H1 (cell line): ENCODE data around the gene HS3ST5. TPM values are rescaled to one million over a fixed set of nuclear protein-coding genes. Genes with fewer than 3 reads are reported as not detected.

Experiments
- CTCF ChIA-PET: fragments of 300-600 bp; sonication (Branson Sonifier 250); formaldehyde crosslinking; loops from one replicate; lab custom pipeline; 2021; ENCODE audit not compliant: partially characterized antibody; lab: Charles Lee
- POLR2A ChIA-PET: fragments of 300-600 bp; sonication (Branson Sonifier 250); formaldehyde crosslinking; loops from one replicate; lab custom pipeline; 2021; ENCODE audit warnings: inconsistent platforms; ENCODE audit not compliant: partially characterized antibody; lab: Charles Lee
- DNase-seq, 2 experiments: peaks; one replicate each; pipeline versions ENCODE4 v3.0.0 to v3.0.0-alpha.2; 2010 to 2022; ENCODE audit warnings: low spot score in 2 of 2, low read depth in 1 of 2, mixed read lengths in 1 of 2
- FAIRE-seq: peaks from 2 replicates; lab custom pipeline; 2011; peaks lifted over from hg19 to GRCh38; lab: Jason Lieb, UNC
- H2AFZ ChIP-seq: 2 replicates; pipeline ENCODE4 v1.8.1; 2012; ENCODE audit warnings: low read length, inconsistent platforms
- H2AK5ac ChIP-seq: 2 replicates; pipeline ENCODE4 v1.6.1; 2013; ENCODE audit warnings: low read depth, low read length
- H2BK120ac ChIP-seq: replicated peaks from 2 replicates; pipeline ENCODE3; 2013; ENCODE audit warnings: low read depth, low read length, inconsistent platforms
- H2BK12ac ChIP-seq: 2 replicates; pipeline ENCODE4 v1.6.1; 2013; ENCODE audit warnings: low read depth, low read length
- H2BK15ac ChIP-seq: 2 replicates; pipeline ENCODE4 v1.6.1; 2013; ENCODE audit warnings: low read length
- H2BK20ac ChIP-seq: 2 replicates; pipeline ENCODE4 v1.6.1; 2013; ENCODE audit warnings: low read length
- H2BK5ac ChIP-seq: 2 replicates; pipeline ENCODE4 v1.6.1; 2013; ENCODE audit warnings: low read depth, low read length
- H3K14ac ChIP-seq: 2 replicates; pipeline ENCODE4 v1.6.1; 2013; ENCODE audit warnings: inconsistent platforms; ENCODE audit not compliant: insufficient read length
- H3K18ac ChIP-seq: 2 replicates; pipeline ENCODE4 v1.6.1; 2013; ENCODE audit warnings: low read length; ENCODE audit errors: extremely low read depth
- H3K23ac ChIP-seq: 2 replicates; pipeline ENCODE4 v1.6.1; 2013; ENCODE audit warnings: inconsistent platforms; ENCODE audit not compliant: insufficient read length
- H3K23me2 ChIP-seq: 2 replicates; pipeline ENCODE4 v1.6.1; 2013; ENCODE audit warnings: low read depth, low read length
- H3K27ac ChIP-seq: 2 replicates; pipeline ENCODE4 v1.6.1; 2011; ENCODE audit warnings: low read depth, low read length, inconsistent platforms
- H3K27me3 ChIP-seq, 4 experiments: replicated peaks in 1 of 4; 1 replicate in 1 of 4; 2 replicates in 3 of 4; pipeline versions ENCODE4 v1.6.1 to v1.8.1; 2011 to 2013; ENCODE audit warnings: low read length in 3 of 4, mild to moderate bottlenecking in 3 of 4, inconsistent platforms in 2 of 4, mixed read lengths in 2 of 4, moderate library complexity in 1 of 4; ENCODE audit not compliant: control insufficient read depth in 3 of 4, insufficient read depth in 3 of 4; ENCODE audit errors: extremely low read depth in 1 of 4
- H3K36me3 ChIP-seq, 4 experiments: 2 replicates each; pipeline versions ENCODE4 v1.6.1 to v1.8.1; 2011 to 2013; ENCODE audit warnings: mild to moderate bottlenecking in 4 of 4, low read length in 3 of 4, moderate library complexity in 2 of 4, control low read depth in 1 of 4, inconsistent platforms in 1 of 4; ENCODE audit not compliant: insufficient read depth in 4 of 4, control insufficient read depth in 2 of 4
- H3K4ac ChIP-seq: replicated peaks from 2 replicates; pipeline ENCODE3; 2013; ENCODE audit warnings: low read length, low read depth, mixed read lengths, inconsistent platforms; ENCODE audit not compliant: insufficient read length
- H3K4me1 ChIP-seq, 4 experiments: replicated peaks in 1 of 4; 1 replicate in 1 of 4; 2 replicates in 3 of 4; pipeline versions ENCODE4 v1.6.1 to v1.8.1; 2011 to 2013; ENCODE audit warnings: low read length in 3 of 4, inconsistent platforms in 2 of 4, mixed read lengths in 1 of 4; ENCODE audit not compliant: insufficient read depth in 4 of 4, control insufficient read depth in 3 of 4
- H3K4me2 ChIP-seq, 2 experiments: 2 replicates each; pipeline versions ENCODE4 v1.6.1 to v1.8.1; 2011 to 2013; ENCODE audit warnings: low read depth in 2 of 2, low read length in 2 of 2, control low read depth in 1 of 2, inconsistent platforms in 1 of 2, mild to moderate bottlenecking in 1 of 2; ENCODE audit not compliant: insufficient read depth in 1 of 2
- H3K4me3 ChIP-seq, 4 experiments: fragments of 200-600, 300-600 bp in 1 of 4; sonication (generic), shearing (Covaris generic), sonication (Bioruptor Twin) in 1 of 4; 2 replicates each; pipeline versions ENCODE4 v1.5.1 to v1.8.1; 2011 to 2016; ENCODE audit warnings: low read length in 4 of 4, low read depth in 3 of 4, control low read depth in 2 of 4, inconsistent platforms in 2 of 4, mild to moderate bottlenecking in 2 of 4, mixed read lengths in 1 of 4, moderate library complexity in 1 of 4; ENCODE audit not compliant: insufficient read depth in 2 of 4; ENCODE audit errors: extremely low read depth in 1 of 4
- H3K56ac ChIP-seq: replicated peaks from 2 replicates; pipeline ENCODE3; 2013; ENCODE audit warnings: low read depth, mild to moderate bottlenecking, mixed read lengths, low read length, inconsistent platforms; ENCODE audit not compliant: insufficient read length
- H3K79me1 ChIP-seq: 2 replicates; pipeline ENCODE4 v1.6.1; 2013; ENCODE audit warnings: low read depth, low read length, control low read depth
- H3K79me2 ChIP-seq, 2 experiments: 2 replicates each; pipeline versions ENCODE4 v1.6.1 to v1.8.1; 2012 to 2013; ENCODE audit warnings: low read length in 2 of 2, mild to moderate bottlenecking in 2 of 2, inconsistent platforms in 1 of 2; ENCODE audit not compliant: insufficient read depth in 2 of 2, control insufficient read depth in 1 of 2
- H3K9ac ChIP-seq, 4 experiments: replicated peaks in 1 of 4; 1 replicate in 1 of 4; 2 replicates in 3 of 4; pipeline versions ENCODE4 v1.6.1 to v1.8.1; 2011 to 2013; ENCODE audit warnings: low read depth in 3 of 4, low read length in 3 of 4, control low read depth in 2 of 4, mild to moderate bottlenecking in 2 of 4, moderate library complexity in 2 of 4, inconsistent platforms in 1 of 4; ENCODE audit errors: extremely low read depth in 1 of 4
- H3K9me3 ChIP-seq, 2 experiments: 2 replicates each; pipeline versions ENCODE4 v1.6.1 to v1.8.1; 2012 to 2013; ENCODE audit warnings: mild to moderate bottlenecking in 2 of 2, moderate library complexity in 2 of 2, control low read depth in 1 of 2, inconsistent platforms in 1 of 2, low read depth in 1 of 2, low read length in 1 of 2, mixed read lengths in 1 of 2; ENCODE audit not compliant: insufficient read depth in 2 of 2
- H4K20me1 ChIP-seq, 2 experiments: replicated peaks in 1 of 2; 2 replicates each; pipeline versions ENCODE3 to v1.8.1; 2011 to 2013; ENCODE audit warnings: inconsistent platforms in 2 of 2, low read length in 2 of 2, mild to moderate bottlenecking in 1 of 2; ENCODE audit not compliant: insufficient read depth in 2 of 2, control insufficient read depth in 1 of 2
- H4K5ac ChIP-seq: 2 replicates; pipeline ENCODE4 v1.6.1; 2013; ENCODE audit warnings: low read length, low read depth, mixed read lengths, inconsistent platforms; ENCODE audit not compliant: insufficient read length
- H4K8ac ChIP-seq: 2 replicates; pipeline ENCODE4 v1.8.0; 2013; ENCODE audit warnings: mild to moderate bottlenecking, moderate library complexity, low read length, inconsistent platforms; ENCODE audit not compliant: insufficient read depth; ENCODE audit errors: extremely low read depth
- H4K91ac ChIP-seq: replicated peaks from 2 replicates; pipeline ENCODE3; 2013; ENCODE audit warnings: low read length, mixed read lengths, inconsistent platforms; ENCODE audit not compliant: insufficient read length
- GTF2F1 ChIP-seq: IDR thresholded peaks from 2 replicates; pipeline ENCODE4 v1.6.1; 2012; ENCODE audit warnings: low read depth, low read length, improper control_type of control experiment, borderline replicate concordance
- RXRA ChIP-seq: IDR thresholded peaks from 2 replicates; pipeline ENCODE4 v1.6.1; 2011; ENCODE audit warnings: low read depth, mild to moderate bottlenecking, low read length, moderate library complexity; ENCODE audit not compliant: insufficient read depth
- SP2 ChIP-seq: IDR thresholded peaks from 2 replicates; pipeline ENCODE4 v1.6.1; 2012; ENCODE audit warnings: mild to moderate bottlenecking, low read length, inconsistent platforms
- TEAD4 ChIP-seq: IDR thresholded peaks from 2 replicates; pipeline ENCODE4 v1.6.1; 2012; ENCODE audit warnings: low read depth, low read length, inconsistent platforms, mixed read lengths
- YY1 ChIP-seq: IDR thresholded peaks from 2 replicates; pipeline ENCODE4 v1.6.1; 2011; ENCODE audit warnings: low read depth, mild to moderate bottlenecking, low read length
- WGBS, 2 experiments: shearing (Covaris generic) in 1 of 2; methylation state at CpG; one replicate each; pipeline versions ENCODE4 v1.1.6 to v1.1.7; 2013 to 2015; ENCODE audit warnings: low lambda C conversion rate in 2 of 2, mixed read lengths in 2 of 2, inconsistent platforms in 1 of 2, low coverage in 1 of 2, missing lambda C conversion rate in 1 of 2; ENCODE audit not compliant: insufficient replicate concordance in 2 of 2, insufficient coverage in 1 of 2, insufficient read length in 1 of 2; ENCODE audit errors: extremely low coverage in 1 of 2, missing lambda C conversion rate in 1 of 2; 5-methylcytosine and 5-hydroxymethylcytosine counted together
- polyA plus RNA-seq, 7 experiments: library from polyadenylated mRNA; depleted of rRNA in 3 of 7; stranded (reverse) in 5 of 7; unstranded in 2 of 7; fragments of >200 nt in 5 of 7; fragments of 200-250 nt in 2 of 7; gene quantifications; 1 replicate in 5 of 7; 2 replicates in 1 of 7; 4 replicates in 1 of 7; pipeline versions ENCODE4 v1.2.1 to v1.2.3, GENCODE V29; 2011 to 2013; ENCODE audit warnings: missing spikeins in 2 of 7, mixed read lengths in 2 of 7
- total RNA-seq: library from RNA; stranded (reverse); fragmentation: NEBNext Ultra II Directional; extraction: Animal tissue kit (Norgen Biotek cat#: 25700); gene quantifications from 2 replicates; pipeline ENCODE4 v1.2.1, GENCODE V29; 2021

The HS3ST5 gene
- total and polyA plus RNA-seq, 2 of the 8 experiments (the other 6 are each of a cell fraction or from before 2014, with no cell fraction given): 1.2 to 9.9 TPM

DNA sequence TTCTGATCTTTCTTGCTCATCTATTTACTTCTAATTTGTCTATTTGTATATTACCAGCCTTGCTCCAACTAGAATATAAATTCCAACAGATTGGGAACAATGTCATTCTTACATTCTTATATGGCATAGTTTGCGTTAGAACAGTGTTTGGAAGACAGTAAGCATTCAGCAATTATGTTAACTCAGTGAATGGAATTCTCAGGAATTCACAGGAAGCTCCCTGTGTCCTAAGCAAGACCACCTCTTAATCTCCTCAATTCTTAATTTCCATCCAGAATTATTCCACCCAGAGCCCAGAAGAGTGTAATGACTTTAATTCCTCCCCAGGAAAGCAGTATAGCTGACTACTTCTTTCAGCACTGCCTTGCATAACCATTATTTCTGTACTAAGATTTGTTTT is 18.2 kb upstream of the HS3ST5 start:
- TF ChIP-seq TEAD4 (0 out of 2 replicates have a peak, but pooled peaks have one; percentile 5), GTF2F1 (no peak), SP2 (no peak), YY1 (no peak), RXRA (no peak)
- Histone ChIP-seq H2BK15ac (no peak overlapping the region), H3K4me3 (no peak overlapping the region), H3K27me3 (no peaks in the 10 kb centered on the region), H3K36me3 (no peaks in the 10 kb centered on the region), H2BK5ac (no peak overlapping the region), H2AFZ (no peak overlapping the region), H3K4me1 (peaks cover 0 to 21% (median 11%) of the 10 kb centered on the region in 4 experiments; a peak in 6 of 7 replicates), H3K27ac (no peak overlapping the region), H4K20me1 (no peaks in the 10 kb centered on the region), H3K23me2 (no peaks in the 10 kb centered on the region), H2AK5ac (no peak overlapping the region), H2BK20ac (no peak overlapping the region), H2BK12ac (no peak overlapping the region), H3K9ac (no peak overlapping the region), H4K8ac (no peak overlapping the region), H4K5ac (no peak overlapping the region), H3K18ac (no peak overlapping the region), H3K9me3 (no peaks in the 10 kb centered on the region), H3K4ac (no peak overlapping the region), H3K14ac (no peak overlapping the region), H3K79me2 (no peaks in the 10 kb centered on the region), H2BK120ac (no peak overlapping the region), H3K79me1 (no peaks in the 10 kb centered on the region), H3K56ac (no peak overlapping the region), H3K4me2 (no peak overlapping the region), H3K23ac (no peak overlapping the region), H4K91ac (no peak overlapping the region)
- ChIA-PET POLR2A (interaction anchor here (1.1 to 4.8 kb wide), 5 partner anchors 12 to 59 kb away, joined by 4 to 35 read pairs (median 10); no protein-coding TSS in a partner anchor), CTCF (interaction anchor here (1.1 to 1.4 kb wide), 3 partner anchors 18 to 32 kb away, joined by 4 to 6 read pairs (median 4); partner anchors contain the start of gene HS3ST5)
- DNase-seq (no peak), FAIRE-seq (no peak)
- WGBS, 2 experiments: 45% methylated on average over 1 of the region's 1 CpG; no CpG with 5 or more reads in 1 of the 2 experiments
